ENCODE results near the gene DCAF15.
"Not testable (repeated sequence)": the region's sequence is repeated elsewhere in the genome, so short reads cannot be mapped to it uniquely, and the experiment has no call there.

Gene DCAF15

DNA sequence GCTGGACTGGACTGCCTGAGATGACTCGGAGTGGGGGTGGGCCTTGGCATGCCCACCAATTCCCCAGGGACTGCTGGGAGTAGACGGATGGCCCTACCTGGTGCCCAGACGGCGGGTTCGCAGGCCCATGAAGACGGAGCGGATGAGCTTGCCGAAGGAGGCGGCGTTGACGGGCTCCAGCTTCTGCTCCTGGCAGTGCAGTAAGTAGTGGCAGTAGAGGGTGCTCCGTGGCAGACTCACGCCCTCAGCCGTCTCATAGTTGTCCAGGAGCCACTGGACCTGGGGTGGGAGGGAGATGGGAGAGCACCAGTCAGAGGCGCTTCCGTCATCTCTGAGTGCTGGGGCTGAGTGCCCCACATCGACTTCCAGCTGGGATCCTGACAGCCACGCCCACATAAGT is 17.6 kb downstream of the DCAF15 start:
- no peak overlapping the region for H3K27ac Mint-ChIP-seq
- H3K36me3 Mint-ChIP-seq = peaks cover 24 to 34% of the 10 kb centered on the region in 2 donors

DNA sequence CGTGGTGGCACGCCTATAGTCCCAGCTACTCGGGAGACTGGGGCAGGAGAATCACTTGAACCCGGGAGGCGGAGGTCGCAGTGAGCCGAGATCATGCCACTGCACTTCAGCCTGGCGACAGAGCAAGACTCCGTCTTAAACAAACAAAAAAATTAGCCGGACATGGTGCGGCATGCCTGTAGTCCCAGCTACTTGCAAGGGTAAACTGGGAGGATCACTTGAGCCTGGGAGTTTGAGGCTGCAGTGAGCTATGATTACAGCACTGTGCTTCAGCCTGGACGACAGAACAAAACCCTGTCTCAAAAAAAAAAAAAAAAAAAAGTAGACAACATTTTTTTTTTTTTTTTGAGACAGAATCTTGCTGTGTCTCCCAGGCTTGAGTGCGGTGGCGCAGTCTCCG is 19.6 kb downstream of the DCAF15 start:
- peaks cover 36 to 52% of the 10 kb centered on the region in 2 donors for H3K36me3 Mint-ChIP-seq
- DNase-seq; H3K9me3 Mint-ChIP-seq; H3K4me3 Mint-ChIP-seq; H3K4me1 Mint-ChIP-seq; ATAC-seq (replicated peaks); H3K27ac Mint-ChIP-seq; H3K27me3 Mint-ChIP-seq: not testable (repeated sequence)

More for the DNA sequence above, 17.6 kb downstream of the DCAF15 start:
- Mint-ChIP-seq H3K27me3 (no peaks in the 10 kb centered on the region), H3K9me3 (no peaks in the 10 kb centered on the region), H3K4me3 (no peak overlapping the region), H3K4me1 (peaks cover 0 to 5% of the 10 kb centered on the region in 2 donors)
- DNase-seq = no peak
- ATAC-seq (replicated peaks) = no peak

DNA sequence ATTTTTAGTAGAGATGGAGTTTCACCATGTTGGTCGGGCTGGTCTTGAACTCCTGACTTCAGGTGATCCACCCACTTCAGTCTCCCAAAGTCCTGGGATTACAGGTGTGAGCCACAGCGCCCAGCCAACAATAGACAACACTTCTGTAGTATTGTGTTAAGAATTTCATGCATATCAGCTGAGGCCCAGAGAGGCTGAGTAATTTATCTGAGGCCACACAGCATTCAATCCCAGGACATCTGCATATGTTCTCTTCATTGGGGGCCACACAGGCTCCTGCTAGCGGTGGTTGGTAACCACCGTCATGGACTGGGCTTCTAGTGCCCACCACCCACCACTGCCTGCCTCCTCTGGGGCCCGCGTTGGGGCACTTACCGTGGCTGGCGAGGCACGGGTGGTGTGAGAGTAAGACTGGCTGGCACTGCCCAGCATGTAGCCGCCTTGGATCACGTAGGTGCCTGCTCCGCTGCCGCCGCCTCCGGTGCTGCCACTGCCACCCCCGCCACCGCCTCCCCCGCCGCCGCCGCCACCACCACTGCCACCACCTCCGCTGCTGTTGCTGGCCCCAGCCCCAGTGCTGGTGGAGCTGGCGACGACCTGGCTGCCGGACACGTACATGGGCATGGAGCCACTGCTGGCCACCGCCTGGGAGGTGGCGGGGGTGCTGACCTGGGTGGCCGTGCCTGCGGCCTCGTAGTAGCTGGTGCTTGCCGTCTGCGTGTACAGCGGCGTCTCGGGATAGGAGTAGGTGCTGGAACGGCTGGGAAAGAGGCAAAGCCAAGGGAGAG is 20.3 kb downstream of the DCAF15 start:
- Mint-ChIP-seq H3K27me3 (no peaks in the 10 kb centered on the region), H3K4me3 (no peak overlapping the region), H3K9me3 (no peaks in the 10 kb centered on the region), H3K27ac (peak overlapping the region; percentile 22), H3K4me1 (peaks cover 5 to 7% of the 10 kb centered on the region in 2 donors), H3K36me3 (peaks cover 39 to 45% of the 10 kb centered on the region in 2 donors)
- DNase-seq (no peak), ATAC-seq (replicated peaks) (no peak)

DNA sequence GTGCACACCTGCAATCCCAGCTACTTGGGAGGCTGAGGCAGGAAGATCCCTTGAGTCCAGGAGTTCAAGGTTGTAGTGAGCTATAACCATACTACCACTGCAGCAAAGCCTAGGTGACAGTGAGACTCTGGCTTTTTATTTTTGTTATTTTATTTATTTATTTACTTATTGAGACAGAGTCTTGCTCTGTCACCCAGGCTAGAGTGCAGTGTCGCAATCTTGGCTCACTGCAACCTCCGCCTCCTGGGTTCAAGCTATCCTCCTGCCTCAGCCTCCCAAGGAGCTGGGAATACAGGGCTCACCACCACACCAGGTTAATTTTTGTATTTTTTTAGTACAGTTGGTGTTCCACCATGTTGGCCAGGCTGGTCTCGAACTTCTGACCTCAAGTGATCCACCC is 21.2 kb downstream of the DCAF15 start:
- ATAC-seq (replicated peaks); H3K27ac Mint-ChIP-seq; DNase-seq; H3K4me3 Mint-ChIP-seq; H3K9me3 Mint-ChIP-seq; H3K27me3 Mint-ChIP-seq: not testable (repeated sequence)
- Mint-ChIP-seq H3K4me1 (peaks cover 12 to 13% of the 10 kb centered on the region in 2 donors), H3K36me3 (peaks cover 39 to 49% of the 10 kb centered on the region in 2 donors)

DNA sequence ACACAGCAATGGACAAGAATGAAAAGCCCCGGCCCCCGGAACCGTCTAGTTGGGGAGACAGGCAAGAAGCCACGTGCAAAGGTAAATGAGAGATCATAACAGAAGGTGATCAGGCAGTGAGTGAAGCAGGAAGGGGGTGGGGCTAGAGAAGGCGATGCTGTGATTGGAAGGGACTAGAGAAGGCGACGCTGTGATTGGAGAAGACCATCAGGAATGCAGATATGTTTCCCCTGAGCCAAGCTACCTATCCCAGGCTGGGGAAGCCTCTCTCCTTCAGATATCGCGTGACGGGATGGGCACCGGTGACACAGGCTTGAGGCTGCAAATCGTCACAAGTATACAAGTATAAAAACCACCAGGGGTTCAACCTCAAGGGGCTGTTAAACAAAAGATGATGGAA is 21.8 kb downstream of the DCAF15 start:
- Mint-ChIP-seq H3K27ac (no peak overlapping the region), H3K4me1 (peaks cover 12 to 15% of the 10 kb centered on the region in 2 donors), H3K36me3 (peaks cover 35 to 43% of the 10 kb centered on the region in 2 donors), H3K9me3 (no peaks in the 10 kb centered on the region), H3K27me3 (no peaks in the 10 kb centered on the region), H3K4me3 (no peak overlapping the region)
- ATAC-seq (replicated peaks) = peak in 1 of 2 donors; percentile 52
- DNase-seq = no peak

DNA sequence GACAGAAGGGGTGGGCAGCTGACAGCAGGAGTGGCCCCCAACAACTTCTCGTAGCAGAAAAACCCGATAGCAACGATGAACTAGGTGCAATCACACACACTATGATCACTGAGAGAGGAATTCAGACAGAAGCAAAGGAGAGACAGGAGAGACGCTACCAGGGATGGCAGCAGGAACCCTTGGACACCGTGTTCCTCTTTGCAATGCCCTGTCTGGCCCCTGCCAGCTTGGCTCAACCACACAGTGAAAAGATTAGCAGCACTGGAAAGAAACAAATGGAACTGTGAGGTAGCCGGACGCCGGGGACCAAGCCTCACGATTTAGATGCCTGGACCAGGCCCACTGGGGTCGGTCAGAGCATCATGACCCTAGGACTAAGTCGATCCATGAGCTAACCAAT is 23.6 kb downstream of the DCAF15 start:
- H3K36me3 Mint-ChIP-seq = peaks cover 33 to 42% of the 10 kb centered on the region in 2 donors
- DNase-seq (no peak), ATAC-seq (replicated peaks) (no peak)
- no peak overlapping the region for H3K4me3 Mint-ChIP-seq
- no peaks in the 10 kb centered on the region for H3K9me3 Mint-ChIP-seq
- H3K27me3 Mint-ChIP-seq = no peaks in the 10 kb centered on the region
- H3K4me1 Mint-ChIP-seq = peaks cover 19 to 24% of the 10 kb centered on the region in 2 donors
- no peak overlapping the region for H3K27ac Mint-ChIP-seq

DNA sequence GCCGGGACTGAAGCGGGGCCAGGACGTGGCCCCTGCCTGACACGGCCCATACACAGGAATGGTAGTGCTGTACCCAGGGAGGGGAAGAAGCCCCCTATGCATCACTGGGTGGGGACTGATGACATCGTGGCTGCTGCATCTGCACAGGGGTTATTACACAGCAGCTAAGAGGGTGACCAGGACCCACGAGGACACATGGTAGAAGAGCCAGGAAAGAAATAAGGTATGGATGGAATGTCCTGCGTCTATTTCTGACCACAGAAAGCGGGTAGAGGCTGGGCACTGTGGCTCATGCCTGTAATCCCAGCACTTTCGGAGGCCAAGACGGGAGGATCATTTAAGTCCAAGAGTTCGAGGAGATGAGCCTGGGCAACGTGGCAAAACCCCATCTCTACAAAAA is 24.1 kb downstream of the DCAF15 start:
- H3K9me3 Mint-ChIP-seq = no peaks in the 10 kb centered on the region

DNA sequence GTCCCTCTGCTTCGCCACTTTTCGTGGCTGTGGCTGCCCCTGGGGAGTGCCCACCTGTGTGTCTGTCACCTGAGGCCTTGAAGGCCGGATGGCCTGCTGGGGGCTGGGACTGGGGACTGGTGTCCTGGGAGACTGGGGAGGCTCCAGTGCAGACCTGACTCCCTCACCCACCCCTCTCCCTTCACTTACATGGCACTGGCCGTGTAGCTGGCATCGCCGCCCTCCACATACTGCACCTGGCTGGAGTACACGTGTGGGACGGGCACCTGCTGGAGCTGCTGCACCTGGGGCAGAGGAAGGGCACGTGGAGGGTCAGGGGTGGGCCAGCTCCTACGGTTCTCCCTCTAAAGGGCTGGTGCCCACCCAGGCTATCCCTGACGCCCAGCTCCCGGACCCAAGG is 25.5 kb downstream of the DCAF15 start:
- DNase-seq = no peak
- ATAC-seq (replicated peaks) = no peak
- H3K27ac Mint-ChIP-seq = peak overlapping the region; percentile 80
- peak overlapping the region in 1 of 2 donors; percentile 61 for H3K4me3 Mint-ChIP-seq
- no peaks in the 10 kb centered on the region for H3K27me3 Mint-ChIP-seq
- peaks cover 28 to 32% of the 10 kb centered on the region in 2 donors for H3K4me1 Mint-ChIP-seq
- peaks cover 41 to 52% of the 10 kb centered on the region in 2 donors for H3K36me3 Mint-ChIP-seq
- H3K9me3 Mint-ChIP-seq = no peaks in the 10 kb centered on the region

More for the DNA sequence above, 24.1 kb downstream of the DCAF15 start:
- no peak overlapping the region for H3K27ac Mint-ChIP-seq
- ATAC-seq (replicated peaks) = no peak
- H3K4me3 Mint-ChIP-seq = no peak overlapping the region
- no peaks in the 10 kb centered on the region for H3K27me3 Mint-ChIP-seq
- peaks cover 23 to 26% of the 10 kb centered on the region in 2 donors for H3K4me1 Mint-ChIP-seq
- peaks cover 36 to 44% of the 10 kb centered on the region in 2 donors for H3K36me3 Mint-ChIP-seq
- DNase-seq = no peak

DNA sequence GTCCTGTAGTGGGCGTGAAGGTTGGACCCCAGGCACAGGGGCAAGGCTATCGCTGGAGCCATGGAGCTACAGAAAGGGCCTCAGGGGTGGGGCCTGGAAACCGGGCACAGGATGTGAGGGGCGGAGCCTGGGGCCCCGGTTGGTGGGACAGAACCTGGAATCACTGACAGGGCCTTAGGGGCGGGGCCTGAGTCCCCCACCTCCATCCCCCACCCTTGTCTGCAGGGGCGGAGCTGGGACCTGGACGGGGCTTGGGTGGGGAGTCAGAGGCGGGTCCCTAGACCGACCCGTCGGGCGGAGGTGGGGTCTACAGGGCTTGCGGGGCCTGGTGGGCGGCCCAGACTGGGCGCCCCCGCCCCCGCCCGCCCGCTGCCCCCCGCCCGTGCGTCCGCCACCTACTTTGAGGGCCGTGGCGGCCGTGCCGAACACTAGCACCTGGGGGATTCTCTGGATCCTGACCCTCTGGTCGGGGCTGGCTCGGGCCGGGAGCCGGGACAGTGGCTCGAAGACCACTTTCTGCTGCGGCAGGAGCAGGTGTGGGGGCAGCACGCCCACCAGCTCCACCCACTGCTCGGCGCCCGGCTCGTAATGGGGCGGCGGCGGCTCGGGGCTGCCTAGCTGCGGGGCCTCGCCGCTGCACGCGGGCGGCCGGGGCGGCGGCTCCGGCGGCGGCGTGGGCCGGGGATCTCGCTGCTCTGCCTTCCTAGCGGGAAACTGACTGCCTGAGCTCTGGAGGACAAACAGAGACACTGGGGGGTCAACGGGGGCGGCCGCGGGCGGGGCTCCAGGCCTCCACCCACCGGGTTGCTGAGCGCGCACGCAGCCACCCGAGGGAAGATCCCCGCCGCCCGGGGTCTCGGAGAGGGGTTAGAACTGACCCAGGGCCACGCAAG is 26.3 kb downstream of the DCAF15 start:
- Mint-ChIP-seq H3K4me1 (peaks cover 28 to 32% of the 10 kb centered on the region in 2 donors), H3K36me3 (peaks cover 41 to 50% of the 10 kb centered on the region in 2 donors), H3K27ac (peak overlapping the region; percentile 80), H3K9me3 (no peaks in the 10 kb centered on the region), H3K27me3 (no peaks in the 10 kb centered on the region), H3K4me3 (peak overlapping the region; percentile 63 to 65)
- no peak for DNase-seq
- ATAC-seq (replicated peaks) = peak; percentile 47 to 51

DNA sequence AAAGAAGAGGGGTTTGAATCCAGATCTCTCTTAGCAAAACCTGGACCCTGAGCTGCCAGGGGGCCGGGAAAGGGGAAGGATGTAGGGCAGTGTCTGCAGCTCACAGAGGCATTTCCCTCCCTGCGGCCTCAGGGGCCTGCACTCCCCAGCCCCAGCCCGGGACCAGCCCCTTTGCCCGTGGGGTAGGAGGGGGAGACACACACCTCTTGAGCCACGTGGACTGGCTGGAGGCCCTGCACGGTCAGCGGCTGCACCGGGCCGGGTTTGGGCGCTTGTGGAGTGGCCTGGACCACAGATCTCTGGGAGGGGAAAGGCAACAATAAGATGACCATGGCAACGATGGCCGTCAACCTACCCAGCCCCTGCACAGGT is 26.9 kb downstream of the DCAF15 start:
- peaks cover 37 to 45% of the 10 kb centered on the region in 2 donors for H3K36me3 Mint-ChIP-seq
- ATAC-seq (replicated peaks) = peak; percentile 44 to 47
- H3K4me3 Mint-ChIP-seq = peak overlapping the region; percentile 46 to 63
- no peak for DNase-seq
- no peak overlapping the region for H3K27ac Mint-ChIP-seq
- no peaks in the 10 kb centered on the region for H3K9me3 Mint-ChIP-seq
- peaks cover 25 to 32% of the 10 kb centered on the region in 2 donors for H3K4me1 Mint-ChIP-seq
- no peaks in the 10 kb centered on the region for H3K27me3 Mint-ChIP-seq

DNA sequence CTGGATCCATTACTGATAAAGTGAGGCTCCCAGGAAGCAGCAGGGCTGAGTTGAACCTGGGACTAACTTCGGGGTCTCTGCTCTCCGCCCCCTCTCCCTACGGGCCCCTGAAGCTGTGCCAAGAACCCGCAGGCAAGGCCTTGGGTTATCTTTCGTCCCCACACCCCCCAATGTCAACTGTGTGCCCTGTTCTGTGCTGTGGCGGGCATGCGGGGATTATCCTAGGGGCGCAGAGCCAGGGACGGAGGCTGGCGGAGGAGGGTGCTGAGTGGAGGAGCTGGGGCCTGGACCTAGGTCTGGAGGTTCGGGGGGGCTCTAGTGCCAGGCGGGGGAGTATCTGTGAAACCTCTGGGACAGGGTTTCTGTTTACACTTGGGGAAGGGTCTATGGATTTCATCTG is 27.4 kb downstream of the DCAF15 start:
- H3K27ac Mint-ChIP-seq = no peak overlapping the region
- peaks cover 23 to 32% of the 10 kb centered on the region in 2 donors for H3K4me1 Mint-ChIP-seq
- DNase-seq = no peak
- no peak for ATAC-seq (replicated peaks)
- no peaks in the 10 kb centered on the region for H3K9me3 Mint-ChIP-seq
- H3K36me3 Mint-ChIP-seq = peaks cover 33 to 43% of the 10 kb centered on the region in 2 donors
- H3K27me3 Mint-ChIP-seq = no peaks in the 10 kb centered on the region
- no peak overlapping the region for H3K4me3 Mint-ChIP-seq

DNA sequence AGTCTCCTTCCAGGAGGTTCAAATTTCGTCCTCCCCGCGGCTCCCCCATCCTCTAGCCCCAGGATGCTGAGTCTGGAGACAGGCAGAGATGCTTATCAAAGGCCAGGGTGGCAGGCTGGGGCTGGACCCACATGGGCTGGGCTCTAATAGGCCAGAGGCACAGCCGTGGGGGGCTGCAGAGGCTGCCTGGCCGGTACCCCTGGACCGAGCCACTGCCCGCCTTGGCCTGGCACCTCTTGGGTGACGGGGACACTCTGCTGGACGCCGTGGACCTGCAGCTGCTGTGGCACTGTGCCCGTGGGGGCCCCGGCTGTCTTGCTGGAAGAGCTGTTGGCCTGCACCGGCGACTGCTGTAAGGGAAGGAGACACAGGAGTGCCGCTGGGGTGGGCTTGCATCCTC is 28.0 kb downstream of the DCAF15 start:
- DNase-seq (no peak), ATAC-seq (replicated peaks) (no peak)
- H3K27me3 Mint-ChIP-seq = no peaks in the 10 kb centered on the region
- no peaks in the 10 kb centered on the region for H3K9me3 Mint-ChIP-seq
- no peak overlapping the region for H3K27ac Mint-ChIP-seq
- no peak overlapping the region for H3K4me3 Mint-ChIP-seq
- peaks cover 31 to 40% of the 10 kb centered on the region in 2 donors for H3K36me3 Mint-ChIP-seq
- H3K4me1 Mint-ChIP-seq = peaks cover 25 to 36% of the 10 kb centered on the region in 2 donors

DNA sequence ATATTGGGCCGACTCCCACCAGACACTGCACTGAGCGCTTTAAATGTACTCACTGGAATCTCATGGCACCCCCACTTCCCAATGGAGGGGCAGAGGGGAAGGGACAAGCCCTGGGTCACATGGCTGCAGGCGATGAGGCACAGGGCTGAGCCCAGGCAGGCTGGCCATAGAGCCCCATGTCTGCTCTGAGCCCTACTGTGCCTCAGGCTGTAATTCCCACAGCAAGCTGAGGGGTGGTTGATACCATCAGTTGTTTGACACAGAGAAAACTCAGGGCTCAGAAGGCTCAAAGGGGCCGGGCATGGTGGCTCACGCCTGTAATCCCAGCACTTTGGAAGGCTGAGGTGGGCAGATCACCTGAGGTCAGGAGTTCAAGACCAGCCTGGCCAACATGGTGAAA is 28.7 kb downstream of the DCAF15 start:
- no peak overlapping the region for H3K27ac Mint-ChIP-seq
- ATAC-seq (replicated peaks) (no peak), DNase-seq (no peak)
- peaks cover 28 to 43% of the 10 kb centered on the region in 2 donors for H3K4me1 Mint-ChIP-seq
- no peaks in the 10 kb centered on the region for H3K9me3 Mint-ChIP-seq
- H3K4me3 Mint-ChIP-seq = no peak overlapping the region
- peaks cover 32 to 33% of the 10 kb centered on the region in 2 donors for H3K36me3 Mint-ChIP-seq
- H3K27me3 Mint-ChIP-seq = no peaks in the 10 kb centered on the region

DNA sequence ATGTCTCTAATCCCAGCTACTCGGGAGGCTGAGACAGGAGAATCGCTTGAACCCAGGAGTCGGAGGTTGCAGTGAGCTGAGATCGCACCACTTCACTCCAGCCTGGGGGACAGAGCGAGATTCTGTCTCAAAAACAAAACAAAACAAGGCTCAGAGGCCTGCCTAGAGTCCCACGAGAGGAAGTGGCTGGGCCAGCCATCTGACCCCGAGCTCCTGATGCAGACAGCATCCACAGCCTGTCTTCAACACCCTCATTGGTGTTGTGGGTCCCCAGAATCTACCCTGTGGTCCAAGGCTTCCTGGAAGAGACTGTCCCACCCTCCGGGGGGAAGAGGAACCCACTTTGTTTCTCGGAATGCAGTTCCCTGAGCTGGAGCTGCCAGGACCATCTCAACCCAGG is 29.2 kb downstream of the DCAF15 start:
- H3K4me3 Mint-ChIP-seq = no peak overlapping the region
- ATAC-seq (replicated peaks) (no peak), DNase-seq (no peak)
- peaks cover 28 to 44% of the 10 kb centered on the region in 2 donors for H3K4me1 Mint-ChIP-seq
- no peaks in the 10 kb centered on the region for H3K9me3 Mint-ChIP-seq
- H3K27ac Mint-ChIP-seq = no peak overlapping the region
- no peaks in the 10 kb centered on the region for H3K27me3 Mint-ChIP-seq
- H3K36me3 Mint-ChIP-seq = peaks cover 27 to 28% of the 10 kb centered on the region in 2 donors

Data from stimulated activated naive B cell treated with anti-CD40 and anti-IgM and Interleukin-4, amounts not matched to agents 10 μg/mL and 1 μg/mL and 100 μg/mL, for 72 hours (primary cell).